Loucy (cell line): ENCODE measurements around the gene APLP1.

Experiments
- CTCF ChIP-seq: fragments of 200-600 bp; sonication (generic); conservative IDR thresholded peaks from 2 replicates; pipeline ENCODE4 v1.5.1; 2014; ENCODE audit warnings: mild to moderate bottlenecking, antibody characterized with exemption, low read length
- EZH2phosphoT487 ChIP-seq: fragments of 200-600 bp; IDR thresholded peaks from 2 replicates; pipeline ENCODE4 v1.6.1; 2018; ENCODE audit warnings: antibody characterized with exemption, mild to moderate bottlenecking, moderate library complexity, borderline replicate concordance

DNA sequence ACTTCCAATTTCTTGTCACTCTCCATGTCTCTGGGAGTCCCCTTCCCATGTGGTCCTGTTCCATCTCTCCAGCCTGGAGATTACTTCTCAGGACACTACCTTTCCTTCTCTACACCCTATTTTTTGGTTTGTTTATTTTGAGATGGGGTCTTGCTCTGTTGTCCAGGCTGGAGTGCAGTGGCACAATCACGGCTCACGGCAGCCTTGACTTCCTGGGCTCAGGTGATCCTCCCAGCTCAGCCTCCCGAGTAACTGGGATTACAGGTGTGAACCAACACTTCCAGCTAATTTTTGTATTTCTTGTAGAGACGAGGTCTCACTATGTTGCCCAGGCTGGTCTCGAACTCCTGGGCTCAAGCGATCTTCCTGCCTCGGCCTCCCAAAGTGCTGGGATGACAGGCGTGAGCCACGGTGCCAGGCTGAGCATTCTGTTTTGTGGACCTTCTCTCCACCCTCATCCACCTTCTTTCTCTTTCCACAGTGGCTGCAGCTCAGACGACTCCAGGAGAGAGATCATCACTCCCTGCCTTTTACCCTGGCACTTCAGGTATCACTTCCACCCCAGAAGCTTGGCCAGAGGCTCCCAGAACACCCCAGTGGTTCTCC lies 34.6 kb downstream of the APLP1 start:
- TF ChIP-seq CTCF (no peak), EZH2phosphoT487 (no peak)
